Activated CD4-positive, alpha-beta memory T cell treated with anti-CD3 and anti-CD28 coated beads, Interleukin-2, amount 10 ng/mL, durations not matched to agents 7 days and 5 days (primary cell): ENCODE measurements around the gene MED9. TPM values are rescaled to one million over a fixed set of nuclear protein-coding genes. Genes with fewer than 3 reads are reported as not detected.

ENCODE experiments used
- total RNA-seq, 2 experiments: library from RNA; stranded (reverse); gene quantifications; one replicate each; pipeline ENCODE4 v1.2.3, GENCODE V29; 2021

Gene MED9
- total RNA-seq, 2 experiments from 2014 or later = 12.6 to 13.2 TPM

Other genes with a start within 250 kb of the MED9 start
- 10 to 100 TPM; 48.8 to 53.1 TPM for gene FLCN, start 239.8 kb upstream of the MED9 start, total RNA-seq
- gene COPS3, start 195.8 kb upstream of the MED9 start, total RNA-seq = 100 to 1,000 TPM in 1 of 2 experiments, 10 to 100 TPM in 1; 99.9 to 109 TPM
- 1 to 10 TPM; 8.4 to 9.7 TPM for gene NT5M, start 173.6 kb upstream of the MED9 start, total RNA-seq
- 1 to 10 TPM; 1.5 to 2.0 TPM for gene RASD1, start 19.4 kb downstream of the MED9 start, total RNA-seq
- gene PEMT, start 114.7 kb downstream of the MED9 start, total RNA-seq = 10 to 100 TPM; 17.2 to 22.0 TPM
- gene RAI1, start 204.5 kb downstream of the MED9 start, total RNA-seq = 10 to 100 TPM; 16.7 TPM